ENCODE results near the gene KLF3. TPM values are rescaled to one million over a fixed set of nuclear protein-coding genes. Genes with fewer than 3 reads are reported as not detected.

Gene KLF3
- total RNA-seq, 1 donor from 2014 or later = 58.0 TPM

- Histone ChIP-seq H3K27ac (no peak overlapping the region), H3K27me3 (ENCODE audit: low read depth) (no peaks in the 10 kb centered on the region), H3K9me3 (no peaks in the 10 kb centered on the region), H3K4me3 (no peak overlapping the region), H3K4me1 (no peaks in the 10 kb centered on the region), H3K36me3 (no peaks in the 10 kb centered on the region)
- no peak for ATAC-seq
- DNase-seq = no peak
- intact Hi-C loops (cut with DNase I) = no loop called here
- TF ChIP-seq CTCF (IDR thresholded peaks at IDR 0.05) = no peak
Measured at GRCh38 chr4:38656111-38656510, 7.9 kb upstream of the KLF3 start.

DNA sequence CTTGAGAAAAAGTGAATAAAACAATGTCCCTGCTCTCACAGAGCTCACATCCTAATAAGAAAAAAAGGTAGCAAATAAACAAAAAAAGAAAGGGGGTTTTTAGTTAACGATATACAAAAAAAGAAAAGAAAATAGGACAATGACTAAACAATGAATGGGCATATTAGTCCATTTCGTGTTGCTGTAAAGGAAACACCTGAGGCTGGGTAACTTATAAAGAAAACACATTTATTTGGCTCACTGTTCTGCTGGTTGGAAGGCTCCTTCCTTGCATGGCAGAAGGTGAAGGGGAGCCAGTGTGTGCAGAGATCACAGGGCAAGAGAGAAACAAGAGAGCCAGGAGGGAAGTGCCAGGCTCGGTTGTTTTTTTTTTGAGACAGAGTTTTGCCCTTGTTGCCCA, 4.7 kb upstream of the KLF3 start:
- no peak overlapping the region for H3K4me3 ChIP-seq
- peaks cover 13% of the 10 kb centered on the region for H3K4me1 ChIP-seq
- no peak for TF ChIP-seq CTCF (IDR thresholded peaks at IDR 0.05)
- no peak overlapping the region for H3K27ac ChIP-seq
- no peak for DNase-seq
- H3K9me3 ChIP-seq = no peaks in the 10 kb centered on the region
- intact Hi-C loops (cut with DNase I) = no loop called here
- no peaks in the 10 kb centered on the region for H3K27me3 ChIP-seq (ENCODE audit: low read depth)
- no peaks in the 10 kb centered on the region for H3K36me3 ChIP-seq
- ATAC-seq = no peak

- Histone ChIP-seq H3K9me3 (no peaks in the 10 kb centered on the region), H3K27me3 (ENCODE audit: low read depth) (no peaks in the 10 kb centered on the region), H3K4me3 (no peak overlapping the region), H3K36me3 (no peaks in the 10 kb centered on the region), H3K27ac (no peak overlapping the region), H3K4me1 (peaks cover 13% of the 10 kb centered on the region)
- no peak for DNase-seq
- no peak for TF ChIP-seq CTCF (IDR thresholded peaks at IDR 0.05)
- no peak for ATAC-seq
- intact Hi-C loops (cut with DNase I) = no loop called here
Measured at GRCh38 chr4:38660838-38661237, 3.2 kb upstream of the KLF3 start.

DNA sequence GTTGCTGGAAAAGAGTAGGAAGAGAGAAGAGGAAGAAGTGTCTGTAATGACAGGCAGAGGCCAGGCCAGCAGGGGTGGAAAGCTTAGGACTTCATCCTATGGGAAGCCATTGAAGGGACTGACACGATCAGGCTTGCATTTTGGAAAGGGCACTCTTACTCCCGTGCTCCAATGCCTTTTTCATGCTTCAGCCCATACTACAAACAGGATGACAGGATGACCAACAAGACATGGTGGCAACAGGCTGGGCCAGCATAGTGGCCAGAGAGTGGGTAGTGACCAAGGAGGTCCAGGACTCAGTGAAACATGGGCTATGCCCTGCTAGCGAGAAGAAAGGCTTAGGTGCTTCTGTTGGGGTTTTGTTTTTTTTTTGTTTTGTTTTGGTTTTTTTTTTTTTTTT, 2.6 kb upstream of the KLF3 start:
- intact Hi-C loops (cut with DNase I) = no loop called here

DNA sequence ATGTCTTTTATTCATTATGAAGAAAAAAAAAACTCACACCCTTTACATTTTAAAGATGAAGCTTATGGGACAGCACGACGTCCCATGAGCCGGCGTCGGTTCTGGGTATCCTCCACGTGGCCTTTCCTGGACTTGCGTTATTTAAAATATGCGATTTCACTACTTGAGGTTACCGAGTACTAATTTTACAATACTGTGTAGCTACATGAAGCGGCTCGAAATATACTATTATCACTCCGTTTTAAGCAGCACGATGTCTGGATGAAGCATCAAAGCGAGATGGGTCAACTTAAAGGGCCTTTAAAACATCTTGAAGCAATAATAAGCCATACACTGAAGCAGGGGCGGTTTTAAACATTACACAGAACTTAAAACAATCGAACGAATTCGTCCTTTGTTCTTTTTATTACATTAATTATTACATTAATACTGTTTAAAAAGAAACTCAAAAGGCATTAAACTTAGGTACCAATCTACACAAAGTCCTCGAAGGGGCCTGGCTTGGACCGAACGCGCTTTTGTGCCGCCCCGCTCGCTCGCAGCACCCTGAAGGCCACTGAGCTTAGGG, 1.4 kb upstream of the KLF3 start:
- no peaks in the 10 kb centered on the region for H3K9me3 ChIP-seq
- no peak for TF ChIP-seq CTCF (IDR thresholded peaks at IDR 0.05)
- H3K36me3 ChIP-seq = no peaks in the 10 kb centered on the region
- intact Hi-C loops (cut with DNase I) = no loop called here
- H3K27ac ChIP-seq = peak overlapping the region; percentile 99
- no peak for DNase-seq
- H3K4me1 ChIP-seq = peaks cover 26% of the 10 kb centered on the region
- ATAC-seq = no peak
- H3K27me3 ChIP-seq (ENCODE audit: low read depth) = no peaks in the 10 kb centered on the region
- H3K4me3 ChIP-seq = peak overlapping the region; percentile 70

More for the DNA sequence above, 2.6 kb upstream of the KLF3 start:
- no peaks in the 10 kb centered on the region for H3K9me3 ChIP-seq
- H3K4me1 ChIP-seq = peaks cover 16% of the 10 kb centered on the region
- no peaks in the 10 kb centered on the region for H3K27me3 ChIP-seq (ENCODE audit: low read depth)
- DNase-seq = no peak
- ATAC-seq = no peak
- no peak overlapping the region for H3K27ac ChIP-seq
- no peak overlapping the region for H3K4me3 ChIP-seq
- H3K36me3 ChIP-seq = no peaks in the 10 kb centered on the region
- no peak for TF ChIP-seq CTCF (IDR thresholded peaks at IDR 0.05)
